ENCODE measurements around the gene HOMER2.

GRCh38 chr15:82952158-82953081 is at the start of gene HOMER2:
- TF ChIP-seq POLR2AphosphoS5 (IDR thresholded peaks at IDR 0.05): no peak
- TF ChIP-seq POLR2A (IDR thresholded peaks at IDR 0.05): no peak

Measured in prostate gland (tissue), 1 donor.